Measurements from ENCODE around the gene G3BP2. TPM values are rescaled to one million over a fixed set of nuclear protein-coding genes. Genes with fewer than 3 reads are reported as not detected.

The G3BP2 gene
- total and polyA plus RNA-seq, 11 donors = 13.0 to 126 (median 82.0) TPM

DNA sequence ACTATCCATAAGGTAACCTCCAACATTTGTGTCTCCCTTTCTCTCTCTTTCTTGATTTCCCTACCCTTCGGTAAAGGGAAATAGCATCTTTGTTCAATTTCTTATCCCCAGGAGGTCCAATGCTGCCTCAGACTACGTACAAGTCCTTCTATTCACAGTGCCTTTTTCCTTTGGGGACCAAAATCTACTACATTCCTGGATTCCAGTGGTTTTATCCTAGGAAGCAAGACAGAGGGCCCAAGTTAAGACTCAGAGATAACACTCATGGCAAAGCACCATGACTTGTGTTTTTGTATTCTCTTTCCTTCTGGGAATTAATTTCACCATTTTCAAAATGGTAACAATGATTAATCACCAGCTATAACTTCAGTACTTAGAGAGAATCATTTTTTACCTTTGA, 10.6 kb downstream of the G3BP2 start:
- H3K36me3 ChIP-seq = peaks cover 0 to 43% (median 38%) of the 10 kb centered on the region in 9 donors
- TF ChIP-seq CTCF (IDR thresholded peaks at IDR 0.05) (no peak), POLR2A (IDR thresholded peaks at IDR 0.05) (no peak)
- ATAC-seq (no peak), DNase-seq (no peak)
- intact Hi-C loops (cut with DNase I) = no loop called here
- 77 to 83% (median 81%) methylated on average over 2 of the region's 2 CpGs for WGBS, 4 donors
- peaks cover 0 to 40% (median 12%) of the 10 kb centered on the region in 12 donors for H3K4me1 ChIP-seq
- no peak overlapping the region for H3K4me3 ChIP-seq
- no peak overlapping the region for H3K27ac ChIP-seq
- no peaks in the 10 kb centered on the region for H3K27me3 ChIP-seq
- H3K9me3 ChIP-seq = no peaks in the 10 kb centered on the region

DNA sequence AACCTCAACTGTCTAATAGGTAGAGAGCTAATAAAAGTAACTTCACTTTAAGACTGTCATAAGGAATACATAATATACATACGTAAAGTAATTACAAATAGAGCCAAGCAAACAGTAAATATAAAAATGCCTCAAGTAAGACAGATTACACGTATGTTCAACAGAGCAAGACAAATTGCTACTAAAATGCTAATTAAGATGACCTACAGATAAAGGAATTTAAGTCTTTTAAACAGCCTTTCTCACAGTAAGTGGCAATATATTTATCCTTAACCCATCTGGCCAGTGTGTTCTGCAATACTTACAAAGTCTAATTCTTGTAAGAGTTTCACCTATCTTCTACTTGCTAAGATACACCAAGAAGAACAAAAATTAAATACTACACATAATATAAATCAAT, 12.7 kb downstream of the G3BP2 start:
- TF ChIP-seq POLR2A (IDR thresholded peaks at IDR 0.05) (no peak), CTCF (IDR thresholded peaks at IDR 0.05) (no peak)
- ATAC-seq (no peak), DNase-seq (no peak)
- Histone ChIP-seq H3K36me3 (peaks cover 0 to 65% (median 59%) of the 10 kb centered on the region in 9 donors), H3K9me3 (no peaks in the 10 kb centered on the region), H3K4me1 (peaks cover 0 to 24% (median 4%) of the 10 kb centered on the region in 12 donors), H3K4me3 (no peak overlapping the region), H3K27ac (no peak overlapping the region), H3K27me3 (no peaks in the 10 kb centered on the region)
- 80 to 85% (median 82%) methylated on average over 2 of the region's 2 CpGs for WGBS, 4 donors
- intact Hi-C loops (cut with DNase I) = no loop called here

DNA sequence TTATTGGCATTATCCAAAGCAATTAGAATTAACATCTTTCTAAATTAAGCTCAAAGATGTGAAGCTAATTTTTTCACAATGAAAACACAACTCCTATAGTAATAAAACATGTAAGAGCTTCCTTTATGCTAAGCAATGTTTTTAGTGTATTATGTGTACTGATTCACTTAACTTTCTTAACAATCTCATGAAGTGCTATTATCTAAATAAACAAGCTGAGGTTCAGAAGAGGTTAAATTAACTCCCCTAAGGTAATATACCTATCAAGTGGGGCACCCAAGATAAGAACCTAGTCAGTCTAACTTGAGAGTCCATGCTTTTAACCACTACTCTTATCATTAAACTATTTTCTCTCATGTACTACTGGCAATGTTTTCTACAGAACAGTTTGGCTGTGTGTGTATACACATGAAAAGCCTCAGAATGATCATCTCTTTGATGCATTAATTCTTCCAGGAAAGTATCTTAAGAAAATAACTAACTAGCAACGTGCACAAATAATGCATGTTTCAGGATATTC, 13.6 kb downstream of the G3BP2 start:
- Histone ChIP-seq H3K36me3 (peaks cover 0 to 74% (median 68%) of the 10 kb centered on the region in 9 donors), H3K4me3 (no peak overlapping the region), H3K27me3 (no peaks in the 10 kb centered on the region), H3K27ac (no peak overlapping the region), H3K9me3 (no peaks in the 10 kb centered on the region), H3K4me1 (peaks cover 0 to 24% (median 3%) of the 10 kb centered on the region in 12 donors)
- intact Hi-C loops (cut with DNase I) = loop anchor here in 6 of 10 donors (5.0 to 10.0 kb wide), 4 partner anchors 63 to 155 kb away; partner anchors contain the start of gene USO1 (in 1 of the 6)
- 44 to 53% (median 50%) methylated on average over 1 of the region's 1 CpG for WGBS, 4 donors
- TF ChIP-seq CTCF (IDR thresholded peaks at IDR 0.05) = no peak
- no peak for TF ChIP-seq POLR2A (IDR thresholded peaks at IDR 0.05)
- ATAC-seq = no peak
- DNase-seq = no peak

DNA sequence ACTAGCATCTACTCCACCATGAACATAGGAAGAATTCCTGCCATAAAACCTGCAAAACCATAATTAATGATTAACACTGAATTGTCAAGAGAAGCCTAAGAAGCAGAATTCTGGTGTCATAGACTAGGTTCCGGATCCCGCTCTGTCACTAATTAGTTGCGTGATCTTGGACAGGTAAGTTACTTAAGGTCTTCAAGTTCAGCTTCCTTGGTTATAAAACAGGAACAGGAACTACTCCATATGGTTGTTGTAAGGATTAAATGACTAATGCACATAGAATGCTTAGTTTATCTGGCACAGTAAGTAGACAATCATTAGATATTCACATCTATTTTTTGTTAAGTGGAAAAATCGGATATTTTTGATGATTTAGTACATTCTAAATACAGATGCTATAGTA, 14.3 kb downstream of the G3BP2 start:
- peaks cover 0 to 81% (median 75%) of the 10 kb centered on the region in 9 donors for H3K36me3 ChIP-seq
- intact Hi-C loops (cut with DNase I) = loop anchor here in 6 of 10 donors (5.0 to 10.0 kb wide), 4 partner anchors 63 to 156 kb away; partner anchors contain the start of gene USO1 (in 1 of the 6)
- no peak overlapping the region for H3K4me3 ChIP-seq
- no peak for TF ChIP-seq CTCF (IDR thresholded peaks at IDR 0.05)
- TF ChIP-seq POLR2A (IDR thresholded peaks at IDR 0.05) = no peak
- H3K27me3 ChIP-seq = no peaks in the 10 kb centered on the region
- peaks cover 0 to 24% (median 3%) of the 10 kb centered on the region in 12 donors for H3K4me1 ChIP-seq
- no peak overlapping the region for H3K27ac ChIP-seq
- no peak for DNase-seq
- no peak for ATAC-seq
- H3K9me3 ChIP-seq = no peaks in the 10 kb centered on the region
- WGBS, 4 donors = 82 to 87% (median 83%) methylated on average over 4 of the region's 4 CpGs

Data from heart left ventricle (tissue), 16 donors.